Measurements from ENCODE around the gene BANF2.

DNA sequence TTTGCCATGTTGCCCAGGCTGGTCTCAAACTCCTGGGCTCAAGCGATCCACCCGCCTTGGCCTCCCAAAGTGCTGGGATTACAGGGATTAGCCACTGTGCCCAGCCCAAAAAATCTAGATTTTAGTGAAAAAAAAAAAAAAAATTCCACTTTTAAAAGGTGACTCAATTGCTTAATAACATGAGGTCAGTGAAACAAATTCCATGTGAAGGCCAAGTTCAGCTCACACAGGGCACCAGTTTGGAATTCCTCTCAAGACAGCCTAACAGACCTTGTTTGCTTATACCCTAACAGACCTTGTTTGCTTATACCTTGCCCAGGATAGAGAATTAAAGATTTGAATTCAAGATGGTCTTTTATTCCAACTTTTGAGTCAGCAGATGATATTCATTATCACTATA is 22.8 kb upstream of the BANF2 start:
- no peak for TF ChIP-seq CTCF (conservative IDR thresholded peaks at IDR 0.05 in 1 of 2, IDR thresholded peaks at IDR 0.05 in 1 of 2; ENCODE audit: extremely low read depth in 1 of 2, insufficient read depth in 1 of 2, low read depth in 1 of 2, low read length in 2 of 2)
- TF ChIP-seq EZH2 (IDR thresholded peaks at IDR 0.05; ENCODE audit: borderline replicate concordance, low read length), result no peak

Measured in mammary epithelial cell (primary cell).